Heart left ventricle (tissue), 13 donors: Measurements from ENCODE around the gene ARHGEF10L.

Source experiments
- POLR2A ChIP-seq, 2 donors: fragments of 450-650 bp; IDR thresholded peaks; one replicate each; pipeline ENCODE4 v1.6.1; 2017; ENCODE audit warnings: antibody characterized with exemption in 2 of 2, mild to moderate bottlenecking in 2 of 2, moderate library complexity in 2 of 2
- TF ChIP-seq, protein P1 (sequence below), 12 donors: fragments of 200-600 bp; sonication (generic) in 4 of 12; IDR thresholded peaks; one replicate each; pipeline versions ENCODE4 v1.5.0 to v1.8.0; 2018 to 2022; ENCODE audit warnings: antibody characterized with exemption in 12 of 12, mild to moderate bottlenecking in 5 of 12
- donor health status: ischemic (EF 13 %, LVEDD 7.1; RV severe dilation, severe dysfunction).
- donor health status: DM: no; HTN: yes; CAD: no.
- donor health status: DM: no; HTN: no; CAD: no.
- donor health status: ischemic (EF 25% LVEDD 6.9; RV normal size, moderate dysfunction).
- donor health status: ischemic (EF 25% LVEDD 5.7; RV mildly dilated, moderate dysfunction).
- donor health status: ischemic (EF 35%, LVEDD 5.7; RV mildly dilated, moderate dysfunction).
- donor health status: nonischemic (EF 11% LVEDD 7.7; RV severe dilation, severe dysfunction).
- donor health status: DM: yes; HTN: yes; CAD: no.
- donor health status: PGD.
- donor health status: ischemic (EF 29% LVEDD 5.4; RV normal size, mild dysfunction).
- donor health status: nonischemic (EF 23%, LVEDD 6.1; RV moderate dilation, normal function).

DNA sequence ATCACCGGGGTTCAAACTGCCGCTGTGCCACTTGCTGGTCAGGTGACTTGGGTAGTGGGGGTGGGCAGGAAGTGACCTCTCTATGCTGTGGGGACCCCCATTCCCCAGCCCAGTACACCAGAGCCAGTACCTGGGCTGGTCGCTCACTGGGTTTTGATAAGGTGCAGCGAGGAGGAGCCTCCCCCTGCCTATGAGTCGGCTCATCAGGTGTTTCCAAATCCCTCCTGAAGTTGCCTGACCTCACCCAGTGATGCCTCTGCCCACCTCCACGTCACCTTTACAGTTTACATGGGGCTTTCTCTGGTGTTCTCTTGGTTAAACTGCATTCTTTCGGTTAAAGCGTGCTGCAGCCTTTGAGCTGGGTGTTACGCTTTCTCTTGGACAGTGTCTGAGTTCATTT lies 58.2 kb downstream of the ARHGEF10L start:
- TF ChIP-seq POLR2A (IDR thresholded peaks at IDR 0.05): no peak
- TF ChIP-seq, protein P1, sequence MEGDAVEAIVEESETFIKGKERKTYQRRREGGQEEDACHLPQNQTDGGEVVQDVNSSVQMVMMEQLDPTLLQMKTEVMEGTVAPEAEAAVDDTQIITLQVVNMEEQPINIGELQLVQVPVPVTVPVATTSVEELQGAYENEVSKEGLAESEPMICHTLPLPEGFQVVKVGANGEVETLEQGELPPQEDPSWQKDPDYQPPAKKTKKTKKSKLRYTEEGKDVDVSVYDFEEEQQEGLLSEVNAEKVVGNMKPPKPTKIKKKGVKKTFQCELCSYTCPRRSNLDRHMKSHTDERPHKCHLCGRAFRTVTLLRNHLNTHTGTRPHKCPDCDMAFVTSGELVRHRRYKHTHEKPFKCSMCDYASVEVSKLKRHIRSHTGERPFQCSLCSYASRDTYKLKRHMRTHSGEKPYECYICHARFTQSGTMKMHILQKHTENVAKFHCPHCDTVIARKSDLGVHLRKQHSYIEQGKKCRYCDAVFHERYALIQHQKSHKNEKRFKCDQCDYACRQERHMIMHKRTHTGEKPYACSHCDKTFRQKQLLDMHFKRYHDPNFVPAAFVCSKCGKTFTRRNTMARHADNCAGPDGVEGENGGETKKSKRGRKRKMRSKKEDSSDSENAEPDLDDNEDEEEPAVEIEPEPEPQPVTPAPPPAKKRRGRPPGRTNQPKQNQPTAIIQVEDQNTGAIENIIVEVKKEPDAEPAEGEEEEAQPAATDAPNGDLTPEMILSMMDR (IDR thresholded peaks at IDR 0.05): no peak
